Prostate gland (tissue), 2 donors: ENCODE results near the gene MYMK. TPM values are rescaled to one million over a fixed set of nuclear protein-coding genes. Genes with fewer than 3 reads are reported as not detected.

Experiments used
- DNase-seq: peaks from one replicate; pipeline ENCODE4 v3.0.0-alpha.2; 2019; ENCODE audit warnings: low spot score
- H3K27ac ChIP-seq, 2 donors: fragments of 200-600 bp; sonication (generic); 2 replicates each; pipeline ENCODE4 v1.5.1; 2017 to 2019
- H3K27me3 ChIP-seq: fragments of 200-600 bp; sonication (generic); replicated peaks from 2 replicates; pipeline ENCODE4 v1.5.1; 2019; ENCODE audit not compliant: insufficient read depth
- H3K36me3 ChIP-seq, 2 donors: fragments of 200-600 bp; sonication (generic); 1 replicate in 1 of 2; 2 replicates in 1 of 2; pipeline versions ENCODE4 v1.5.1 to v1.8.1; 2017 to 2019
- H3K4me1 ChIP-seq: fragments of 200-600 bp; sonication (generic); replicated peaks from 2 replicates; pipeline ENCODE4 v1.5.1; 2019
- H3K4me3 ChIP-seq, 2 donors: fragments of 200-600 bp; sonication (generic); 2 replicates each; pipeline ENCODE4 v1.5.1; 2017 to 2019
- H3K9me3 ChIP-seq: fragments of 200-600 bp; sonication (generic); 2 replicates; pipeline ENCODE4 v1.5.1; 2017
- POLR2A ChIP-seq: fragments of 450-650 bp; IDR thresholded peaks from one replicate; pipeline ENCODE4 v1.6.1; 2016; ENCODE audit warnings: antibody characterized with exemption, mild to moderate bottlenecking
- POLR2AphosphoS5 ChIP-seq: sonication (generic); formaldehyde crosslinking; IDR thresholded peaks from one replicate; pipeline ENCODE4 v1.6.1; 2017; ENCODE audit warnings: antibody characterized with exemption
- WGBS: methylation state at CpG from one replicate; pipeline ENCODE4 v1.1.5; 2018; 5-methylcytosine and 5-hydroxymethylcytosine counted together
- intact Hi-C: fragments of 100-400 bp; cut with DNase I; formaldehyde crosslinking; loops from one replicate; pipeline ENCODE4 v1.14.2; 2022
- total RNA-seq, 2 donors: library from RNA; depleted of rRNA; stranded (reverse); fragments of >200 nt; gene quantifications; one replicate each; pipeline ENCODE4 v1.1.0, GENCODE V29; 2016
- TF ChIP-seq, protein P1 (sequence below), 4 experiments: fragments of 200-600 bp in 2 of 4; fragments of 450-650 bp in 2 of 4; sonication (generic) in 2 of 4; IDR thresholded peaks; 1 replicate in 3 of 4; 2 replicates in 1 of 4; pipeline ENCODE4 v1.5.1; 2016 to 2019; ENCODE audit warnings: antibody characterized with exemption in 4 of 4, mild to moderate bottlenecking in 2 of 4, moderate library complexity in 2 of 4

Gene MYMK
- total RNA-seq, 2 donors from 2014 or later = not detected

DNA sequence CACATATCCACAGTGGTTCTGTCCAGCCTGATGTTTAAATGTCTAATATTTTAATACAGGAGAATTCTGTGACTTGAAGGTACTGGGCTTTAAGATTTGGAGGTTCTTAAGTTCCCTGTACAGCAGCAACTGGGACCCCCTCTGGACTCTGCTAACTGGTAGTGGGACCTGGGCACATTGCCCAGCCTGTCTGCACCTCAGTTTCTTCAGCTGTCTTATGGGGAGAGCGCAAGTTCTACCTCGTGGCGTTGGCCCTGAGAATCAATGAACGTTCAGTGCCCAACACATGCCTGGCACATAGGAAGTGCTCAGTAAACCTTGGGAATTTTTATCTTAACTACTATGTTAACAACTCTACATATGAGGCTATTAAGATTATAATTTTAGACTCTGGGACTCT, 47.3 kb downstream of the MYMK start:
- H3K27ac ChIP-seq = no peak overlapping the region
- H3K9me3 ChIP-seq = no peaks in the 10 kb centered on the region
- no peaks in the 10 kb centered on the region for H3K27me3 ChIP-seq
- 87% methylated on average over 4 of the region's 4 CpGs for WGBS
- no peak overlapping the region for H3K4me3 ChIP-seq
- TF ChIP-seq POLR2A (no peak), POLR2AphosphoS5 (no peak)
- TF ChIP-seq, protein P1, sequence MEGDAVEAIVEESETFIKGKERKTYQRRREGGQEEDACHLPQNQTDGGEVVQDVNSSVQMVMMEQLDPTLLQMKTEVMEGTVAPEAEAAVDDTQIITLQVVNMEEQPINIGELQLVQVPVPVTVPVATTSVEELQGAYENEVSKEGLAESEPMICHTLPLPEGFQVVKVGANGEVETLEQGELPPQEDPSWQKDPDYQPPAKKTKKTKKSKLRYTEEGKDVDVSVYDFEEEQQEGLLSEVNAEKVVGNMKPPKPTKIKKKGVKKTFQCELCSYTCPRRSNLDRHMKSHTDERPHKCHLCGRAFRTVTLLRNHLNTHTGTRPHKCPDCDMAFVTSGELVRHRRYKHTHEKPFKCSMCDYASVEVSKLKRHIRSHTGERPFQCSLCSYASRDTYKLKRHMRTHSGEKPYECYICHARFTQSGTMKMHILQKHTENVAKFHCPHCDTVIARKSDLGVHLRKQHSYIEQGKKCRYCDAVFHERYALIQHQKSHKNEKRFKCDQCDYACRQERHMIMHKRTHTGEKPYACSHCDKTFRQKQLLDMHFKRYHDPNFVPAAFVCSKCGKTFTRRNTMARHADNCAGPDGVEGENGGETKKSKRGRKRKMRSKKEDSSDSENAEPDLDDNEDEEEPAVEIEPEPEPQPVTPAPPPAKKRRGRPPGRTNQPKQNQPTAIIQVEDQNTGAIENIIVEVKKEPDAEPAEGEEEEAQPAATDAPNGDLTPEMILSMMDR (IDR thresholded peaks at IDR 0.05) = no peak
- intact Hi-C loops = no loop called here
- no peak for DNase-seq
- H3K4me1 ChIP-seq = no peaks in the 10 kb centered on the region
- no peaks in the 10 kb centered on the region for H3K36me3 ChIP-seq

- Histone ChIP-seq H3K4me1 (no peaks in the 10 kb centered on the region), H3K4me3 (no peak overlapping the region), H3K27me3 (no peaks in the 10 kb centered on the region), H3K9me3 (no peaks in the 10 kb centered on the region), H3K36me3 (no peaks in the 10 kb centered on the region), H3K27ac (no peak overlapping the region)
- no peak for DNase-seq
- intact Hi-C loops = no loop called here
- TF ChIP-seq POLR2AphosphoS5 (no peak), POLR2A (no peak)
- TF ChIP-seq, protein P1 (IDR thresholded peaks at IDR 0.05) = no peak
- WGBS = 95% methylated on average over 18 of the region's 21 CpGs
These were observed 47.8 kb downstream of the MYMK start for GRCh38 chr9:133476941-133477340.

DNA sequence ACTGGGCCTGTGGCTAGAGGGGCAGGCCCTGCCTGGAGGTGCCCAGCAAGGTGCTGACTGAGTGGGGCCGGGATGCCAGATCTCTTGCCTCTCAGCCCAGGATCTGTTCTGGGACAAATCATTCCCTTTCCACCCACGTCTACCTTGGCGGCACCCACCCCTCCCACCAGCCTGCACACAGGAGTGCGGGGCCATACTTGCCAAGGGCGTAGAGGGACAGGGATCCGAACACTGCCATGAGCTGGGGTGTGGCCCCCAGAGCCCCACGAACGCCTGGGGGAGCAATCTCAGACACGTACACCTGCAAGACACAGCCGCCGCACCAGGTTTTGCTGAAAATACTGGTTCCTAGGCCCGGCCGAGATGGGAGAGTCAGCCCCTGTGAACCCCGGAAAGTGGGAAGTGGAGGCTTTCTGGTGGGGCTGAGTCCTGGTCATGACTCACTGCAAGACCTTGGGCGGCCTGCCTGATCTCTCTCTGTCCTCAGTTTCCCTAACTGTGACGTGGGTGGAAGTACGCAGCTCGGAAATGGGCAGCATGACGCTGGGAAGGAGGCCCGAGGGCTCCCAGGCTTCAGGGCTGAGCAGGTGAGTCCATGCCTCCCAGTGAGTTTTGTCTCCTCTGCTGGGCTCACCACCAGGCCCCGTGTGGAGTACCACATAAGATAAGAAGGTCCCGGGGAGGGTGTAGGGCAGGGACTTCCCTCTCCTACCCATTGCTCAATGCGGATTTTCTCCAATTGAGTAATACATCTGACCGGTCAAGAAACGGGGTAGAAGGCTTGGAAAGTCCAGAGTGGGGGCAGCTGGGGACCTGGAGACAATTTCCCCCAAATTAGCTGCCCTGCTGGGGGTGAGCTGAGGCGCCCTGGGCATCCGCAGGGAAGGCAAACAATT, 48.5 kb downstream of the MYMK start:
- no peaks in the 10 kb centered on the region for H3K36me3 ChIP-seq
- DNase-seq = no peak
- H3K27ac ChIP-seq = no peak overlapping the region
- H3K27me3 ChIP-seq = no peaks in the 10 kb centered on the region
- no peaks in the 10 kb centered on the region for H3K4me1 ChIP-seq
- H3K9me3 ChIP-seq = no peaks in the 10 kb centered on the region
- intact Hi-C loops = no loop called here
- WGBS = 92% methylated on average over 27 of the region's 27 CpGs
- H3K4me3 ChIP-seq = no peak overlapping the region
- TF ChIP-seq POLR2AphosphoS5 = no peak
- no peak for TF ChIP-seq POLR2A
- TF ChIP-seq, protein P1 (IDR thresholded peaks at IDR 0.05) = no peak

DNA sequence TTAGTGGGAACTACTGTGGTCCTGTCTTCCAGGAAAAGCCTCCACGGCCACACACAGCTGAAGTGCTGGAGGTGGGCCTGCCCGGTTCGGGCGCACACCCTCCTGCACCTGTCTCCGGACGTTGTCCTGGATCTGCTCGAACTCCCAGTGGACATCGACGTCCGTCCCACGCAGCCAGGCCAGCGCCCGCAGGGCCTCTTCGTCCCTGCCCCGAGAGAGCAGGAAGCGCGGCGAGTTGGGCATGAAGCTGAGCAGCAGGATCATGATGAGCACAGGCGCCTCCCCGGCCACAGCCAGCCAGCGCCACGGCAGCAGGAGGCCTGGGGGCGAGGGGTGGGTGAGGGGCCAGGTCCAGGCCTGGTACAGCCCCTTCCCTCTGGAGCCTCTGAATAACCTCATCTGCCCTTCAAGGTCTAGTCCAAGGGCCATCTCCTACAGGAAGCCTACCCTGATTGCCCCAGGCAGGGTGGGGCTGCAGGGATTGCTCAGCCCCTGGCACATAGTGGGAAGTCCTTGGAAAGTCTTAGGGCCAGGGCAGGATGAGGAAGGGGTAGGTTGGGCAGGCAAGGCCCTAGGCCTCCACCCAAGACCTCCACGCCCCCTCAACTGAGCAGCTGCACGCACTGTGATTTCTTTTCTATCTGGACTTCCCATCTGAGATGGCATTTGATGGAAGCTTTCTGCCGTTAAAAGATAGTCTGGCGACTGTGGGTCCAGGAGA, 49.3 kb downstream of the MYMK start:
- DNase-seq = no peak
- intact Hi-C loops = no loop called here
- Histone ChIP-seq H3K9me3 (no peaks in the 10 kb centered on the region), H3K27ac (no peak overlapping the region), H3K36me3 (no peaks in the 10 kb centered on the region), H3K4me3 (no peak overlapping the region), H3K4me1 (no peaks in the 10 kb centered on the region), H3K27me3 (no peaks in the 10 kb centered on the region)
- TF ChIP-seq POLR2A = no peak
- TF ChIP-seq, protein P1 (IDR thresholded peaks at IDR 0.05) = no peak
- no peak for TF ChIP-seq POLR2AphosphoS5
- 92% methylated on average over 27 of the region's 27 CpGs for WGBS
